Measurements from ENCODE around the gene ZNF474.
"Not testable (repeated sequence)": the region's sequence is repeated elsewhere in the genome, so short reads cannot be mapped to it uniquely, and the experiment has no call there.

ZNF474 gene

GRCh38 chr5:122129306-122129705 lies at the start of gene ZNF474:
Gene ZNF474, plus strand, starts transcription at chr5:122129546. Its CDS starts 22,445 bp downstream, at chr5:122151991.
- Histone ChIP-seq H3K36me3 (ENCODE audit: control insufficient read depth, insufficient read depth, low read length) (no peaks in the 10 kb centered on the region), H3K4me1 (ENCODE audit: control insufficient read depth, insufficient read depth, low read length) (peaks cover 8% of the 10 kb centered on the region), H3K9me3 (ENCODE audit: control insufficient read depth, low read length) (no peaks in the 10 kb centered on the region), H3K27me3 (ENCODE audit: control insufficient read depth, insufficient read depth, low read length) (no peaks in the 10 kb centered on the region), H3K4me3 (ENCODE audit: low read length) (no peak within 1 kb of the TSS), H3K9ac (ENCODE audit: low read length) (no peak within 1 kb of the TSS)

GRCh38 chr5:122081541-122081940 lies 47.8 kb upstream of the ZNF474 start:
- peaks cover 26% of the 10 kb centered on the region for H3K27me3 ChIP-seq (ENCODE audit: control insufficient read depth, insufficient read depth, low read length)
- H3K4me3 ChIP-seq (ENCODE audit: low read length) = no peak overlapping the region
- H3K4me1 ChIP-seq (ENCODE audit: control insufficient read depth, insufficient read depth, low read length) = no peaks in the 10 kb centered on the region
- H3K9ac ChIP-seq (ENCODE audit: low read length) = no peak overlapping the region
- no peaks in the 10 kb centered on the region for H3K36me3 ChIP-seq (ENCODE audit: control insufficient read depth, insufficient read depth, low read length)
- no peaks in the 10 kb centered on the region for H3K9me3 ChIP-seq (ENCODE audit: control insufficient read depth, low read length)

GRCh38 chr5:122083535-122083934 lies 45.8 kb upstream of the ZNF474 start:
- Histone ChIP-seq H3K36me3 (ENCODE audit: control insufficient read depth, insufficient read depth, low read length) (no peaks in the 10 kb centered on the region), H3K4me1 (ENCODE audit: control insufficient read depth, insufficient read depth, low read length) (no peaks in the 10 kb centered on the region), H3K9ac (ENCODE audit: low read length) (no peak overlapping the region), H3K4me3 (ENCODE audit: low read length) (no peak overlapping the region), H3K9me3 (ENCODE audit: control insufficient read depth, low read length) (no peaks in the 10 kb centered on the region), H3K27me3 (ENCODE audit: control insufficient read depth, insufficient read depth, low read length) (peaks cover 10% of the 10 kb centered on the region)

GRCh38 chr5:122085041-122085440 lies 44.3 kb upstream of the ZNF474 start:
- Histone ChIP-seq H3K4me1 (ENCODE audit: control insufficient read depth, insufficient read depth, low read length) (no peaks in the 10 kb centered on the region), H3K27me3 (ENCODE audit: control insufficient read depth, insufficient read depth, low read length) (no peaks in the 10 kb centered on the region), H3K9me3 (ENCODE audit: control insufficient read depth, low read length) (no peaks in the 10 kb centered on the region), H3K4me3 (ENCODE audit: low read length) (no peak overlapping the region), H3K9ac (ENCODE audit: low read length) (no peak overlapping the region), H3K36me3 (ENCODE audit: control insufficient read depth, insufficient read depth, low read length) (no peaks in the 10 kb centered on the region)

GRCh38 chr5:122089096-122090013 lies 40.0 kb upstream of the ZNF474 start:
- no peaks in the 10 kb centered on the region for H3K4me1 ChIP-seq (ENCODE audit: control insufficient read depth, insufficient read depth, low read length)
- no peaks in the 10 kb centered on the region for H3K9me3 ChIP-seq (ENCODE audit: control insufficient read depth, low read length)
- no peak overlapping the region for H3K4me3 ChIP-seq (ENCODE audit: low read length)
- H3K9ac ChIP-seq (ENCODE audit: low read length) = no peak overlapping the region
- H3K27me3 ChIP-seq (ENCODE audit: control insufficient read depth, insufficient read depth, low read length) = no peaks in the 10 kb centered on the region
- no peaks in the 10 kb centered on the region for H3K36me3 ChIP-seq (ENCODE audit: control insufficient read depth, insufficient read depth, low read length)

DNA sequence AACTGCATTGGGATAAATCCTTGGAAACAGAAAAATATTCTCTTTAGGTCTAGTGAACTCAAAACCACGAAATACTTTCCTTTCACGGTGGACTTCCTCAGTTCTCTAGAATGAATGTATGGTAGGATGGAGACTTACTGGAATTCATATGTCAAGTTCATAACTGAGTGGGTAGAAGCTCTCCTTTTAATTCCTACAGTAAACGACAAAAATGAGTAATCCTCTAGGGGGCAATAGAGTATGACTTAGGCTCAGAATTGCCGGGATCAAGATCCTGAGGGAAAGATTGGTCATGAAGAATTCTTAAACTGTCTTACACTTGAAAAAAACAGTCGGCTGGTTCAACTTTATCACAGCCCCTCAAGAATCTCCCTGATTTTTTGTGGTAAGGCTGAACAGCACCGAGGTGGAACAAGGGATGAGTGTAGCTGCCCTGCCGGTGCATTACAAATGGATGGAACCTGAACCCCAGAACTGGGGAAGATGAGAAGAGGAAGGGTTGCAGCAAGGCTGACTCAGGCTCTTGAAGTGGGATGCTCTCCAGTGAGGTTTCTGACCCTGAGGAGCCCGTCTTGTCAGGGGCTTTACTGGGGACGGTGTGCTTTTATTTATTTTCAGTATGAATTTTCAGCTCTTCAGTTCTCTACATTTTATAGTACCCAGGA lies 37.3 kb upstream of the ZNF474 start:
- no peaks in the 10 kb centered on the region for H3K4me1 ChIP-seq (ENCODE audit: control insufficient read depth, insufficient read depth, low read length)
- H3K9me3 ChIP-seq (ENCODE audit: control insufficient read depth, low read length) = no peaks in the 10 kb centered on the region
- H3K36me3 ChIP-seq (ENCODE audit: control insufficient read depth, insufficient read depth, low read length) = no peaks in the 10 kb centered on the region
- H3K27me3 ChIP-seq (ENCODE audit: control insufficient read depth, insufficient read depth, low read length) = no peaks in the 10 kb centered on the region
- H3K9ac ChIP-seq (ENCODE audit: low read length) = no peak overlapping the region
- H3K4me3 ChIP-seq (ENCODE audit: low read length) = no peak overlapping the region

DNA sequence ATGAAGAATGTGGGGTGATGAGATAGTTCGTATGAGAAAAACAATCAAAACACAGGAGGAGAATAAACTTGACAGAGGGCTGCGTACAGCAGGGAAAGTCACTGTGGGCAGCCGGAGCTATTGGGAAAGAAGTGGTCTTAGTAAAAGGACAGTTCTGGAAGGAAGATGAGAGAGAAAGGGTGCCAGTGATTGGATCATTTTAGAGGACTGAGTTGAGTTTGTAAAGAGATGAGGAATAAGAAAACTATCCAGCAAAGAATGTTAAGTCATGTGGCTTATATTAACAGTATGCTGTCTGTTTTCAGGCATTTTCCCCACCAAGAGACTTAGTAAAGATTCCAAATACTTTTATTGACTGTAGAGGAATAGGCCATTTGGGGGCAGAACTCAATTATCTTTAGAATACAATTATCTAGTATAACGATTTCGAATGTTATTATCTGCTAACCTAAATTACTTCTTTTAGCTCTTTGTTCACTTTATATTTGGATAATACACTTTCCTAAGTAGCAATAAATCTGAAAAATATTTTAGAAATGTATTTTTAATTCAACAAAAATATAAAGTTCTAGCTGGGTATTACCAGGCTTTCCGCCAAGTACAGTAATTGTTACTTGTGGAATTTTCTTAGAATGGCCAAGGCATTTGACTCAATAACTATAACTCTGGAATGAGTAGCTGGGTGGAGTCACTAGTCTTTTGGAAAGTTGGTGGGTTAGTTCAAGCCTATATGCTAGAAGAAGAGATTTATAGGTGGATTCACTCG lies 35.7 kb upstream of the ZNF474 start:
- Histone ChIP-seq H3K9ac (ENCODE audit: low read length) (no peak overlapping the region), H3K4me1 (ENCODE audit: control insufficient read depth, insufficient read depth, low read length) (no peaks in the 10 kb centered on the region), H3K27me3 (ENCODE audit: control insufficient read depth, insufficient read depth, low read length) (no peaks in the 10 kb centered on the region), H3K4me3 (ENCODE audit: low read length) (no peak overlapping the region), H3K36me3 (ENCODE audit: control insufficient read depth, insufficient read depth, low read length) (no peaks in the 10 kb centered on the region), H3K9me3 (ENCODE audit: control insufficient read depth, low read length) (no peaks in the 10 kb centered on the region)

GRCh38 chr5:122094251-122094650 lies 35.1 kb upstream of the ZNF474 start:
- not testable (repeated sequence) for H3K9ac ChIP-seq (ENCODE audit: low read length); H3K36me3 ChIP-seq (ENCODE audit: control insufficient read depth, insufficient read depth, low read length); H3K4me1 ChIP-seq (ENCODE audit: control insufficient read depth, insufficient read depth, low read length); H3K9me3 ChIP-seq (ENCODE audit: control insufficient read depth, low read length); H3K4me3 ChIP-seq (ENCODE audit: low read length); H3K27me3 ChIP-seq (ENCODE audit: control insufficient read depth, insufficient read depth, low read length)

DNA sequence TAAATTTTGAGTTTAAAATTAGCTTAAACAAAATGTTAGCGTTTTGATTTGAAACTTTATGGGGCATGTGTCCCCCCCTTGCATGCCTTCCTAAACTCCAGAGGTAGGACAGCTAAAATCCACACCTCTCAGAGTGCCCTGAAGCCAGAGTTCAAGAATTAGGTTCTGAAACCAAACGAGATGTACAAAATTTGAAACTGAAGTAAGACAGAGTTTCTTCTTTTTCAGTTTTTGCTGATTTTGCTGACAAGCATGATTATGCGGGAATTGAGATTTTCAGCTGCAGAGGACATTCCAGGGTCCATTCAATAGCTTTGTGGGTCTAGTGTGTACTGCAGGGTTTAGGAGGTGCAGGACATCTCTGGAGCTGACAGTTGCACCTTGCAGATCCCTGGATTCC lies 34.2 kb upstream of the ZNF474 start:
- no peaks in the 10 kb centered on the region for H3K36me3 ChIP-seq (ENCODE audit: control insufficient read depth, insufficient read depth, low read length)
- no peak overlapping the region for H3K4me3 ChIP-seq (ENCODE audit: low read length)
- no peaks in the 10 kb centered on the region for H3K4me1 ChIP-seq (ENCODE audit: control insufficient read depth, insufficient read depth, low read length)
- no peaks in the 10 kb centered on the region for H3K27me3 ChIP-seq (ENCODE audit: control insufficient read depth, insufficient read depth, low read length)
- H3K9me3 ChIP-seq (ENCODE audit: control insufficient read depth, low read length) = no peaks in the 10 kb centered on the region
- H3K9ac ChIP-seq (ENCODE audit: low read length) = no peak overlapping the region

DNA sequence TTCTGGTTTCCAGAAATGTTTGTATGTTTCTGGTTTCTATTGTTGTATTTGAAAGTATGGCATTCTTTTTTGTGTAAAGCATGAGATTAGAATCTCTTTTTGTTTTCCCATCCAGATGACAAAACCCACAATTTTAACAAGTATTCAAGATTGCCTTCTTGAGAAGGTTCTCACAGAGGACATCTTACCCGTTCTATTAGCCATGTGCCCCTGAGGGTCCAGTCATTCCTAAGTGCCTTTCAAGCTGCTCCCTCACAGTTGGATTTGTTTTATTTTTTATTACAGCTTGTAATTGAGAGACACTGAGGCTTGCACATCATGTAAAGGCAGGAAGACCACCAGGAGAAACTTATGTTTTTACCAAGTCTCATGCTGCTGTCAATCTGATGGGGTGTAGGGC lies 32.0 kb upstream of the ZNF474 start:
- Histone ChIP-seq H3K36me3 (ENCODE audit: control insufficient read depth, insufficient read depth, low read length) (no peaks in the 10 kb centered on the region), H3K4me1 (ENCODE audit: control insufficient read depth, insufficient read depth, low read length) (no peaks in the 10 kb centered on the region), H3K9me3 (ENCODE audit: control insufficient read depth, low read length) (no peaks in the 10 kb centered on the region), H3K4me3 (ENCODE audit: low read length) (no peak overlapping the region), H3K9ac (ENCODE audit: low read length) (no peak overlapping the region), H3K27me3 (ENCODE audit: control insufficient read depth, insufficient read depth, low read length) (no peaks in the 10 kb centered on the region)

GRCh38 chr5:122099060-122099790 lies 30.1 kb upstream of the ZNF474 start:
- Histone ChIP-seq H3K4me1 (ENCODE audit: control insufficient read depth, insufficient read depth, low read length) (no peaks in the 10 kb centered on the region), H3K9me3 (ENCODE audit: control insufficient read depth, low read length) (no peaks in the 10 kb centered on the region), H3K36me3 (ENCODE audit: control insufficient read depth, insufficient read depth, low read length) (no peaks in the 10 kb centered on the region), H3K4me3 (ENCODE audit: low read length) (no peak overlapping the region), H3K27me3 (ENCODE audit: control insufficient read depth, insufficient read depth, low read length) (no peaks in the 10 kb centered on the region), H3K9ac (ENCODE audit: low read length) (no peak overlapping the region)

All from mucosa of stomach (tissue), 1 donor.